Renal cortical epithelial cell (primary cell): ENCODE results near the gene TREX2. TPM values are rescaled to one million over a fixed set of nuclear protein-coding genes. Genes with fewer than 3 reads are reported as not detected.

ENCODE experiments used
- DNase-seq: peaks from one replicate; pipeline ENCODE4 v3.0.0-alpha.2; 2011; ENCODE audit warnings: low read depth
- total RNA-seq: library from RNA; depleted of rRNA; stranded (reverse); fragments of >200 nt; gene quantifications from 2 replicates; pipeline ENCODE4 v1.2.3, GENCODE V29; 2014

TREX2 gene
- total RNA-seq, 1 donor from 2014 or later = 0.50 TPM

DNA sequence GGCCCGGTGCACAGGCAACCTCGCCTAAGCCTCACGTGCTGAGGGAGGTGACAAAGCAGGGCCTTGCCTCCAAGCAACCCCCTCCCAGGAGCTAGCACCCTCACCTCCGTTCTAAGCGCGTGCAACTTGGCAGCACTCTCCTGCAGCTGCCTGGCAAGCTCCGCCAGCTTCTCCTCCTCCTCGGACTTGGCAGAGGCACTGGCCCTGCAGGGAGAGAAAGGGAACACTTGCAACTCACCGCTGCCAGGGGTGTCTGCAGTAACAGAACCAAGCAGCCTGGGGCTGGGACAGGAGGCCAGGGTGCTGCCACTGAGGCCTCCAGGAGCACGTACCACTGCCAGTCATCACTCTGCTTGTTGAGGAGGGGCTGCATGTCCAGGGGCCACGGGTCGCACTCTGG, 10.3 kb upstream of the TREX2 start:
- DNase-seq = no peak

DNA sequence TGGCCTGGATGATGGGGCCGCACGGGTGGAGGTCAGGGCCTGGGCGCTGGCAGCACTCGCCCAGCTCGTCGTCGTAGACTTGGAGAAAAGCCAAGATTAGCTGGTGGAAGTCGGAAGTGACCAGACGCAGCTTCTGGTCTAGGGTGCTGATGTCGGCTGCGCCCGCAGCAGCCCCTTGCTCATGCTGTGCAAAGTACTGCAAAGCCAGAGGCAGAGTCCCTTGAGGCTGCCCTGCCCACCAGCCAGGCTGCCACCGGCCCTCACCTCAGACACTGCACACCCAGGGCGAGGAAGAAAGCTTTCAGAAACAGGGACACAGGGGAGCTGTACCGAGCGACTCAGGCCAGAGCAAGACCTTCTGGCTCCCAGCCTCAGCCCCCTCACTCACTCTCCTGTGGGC, 9.7 kb upstream of the TREX2 start:
- no peak for DNase-seq

DNA sequence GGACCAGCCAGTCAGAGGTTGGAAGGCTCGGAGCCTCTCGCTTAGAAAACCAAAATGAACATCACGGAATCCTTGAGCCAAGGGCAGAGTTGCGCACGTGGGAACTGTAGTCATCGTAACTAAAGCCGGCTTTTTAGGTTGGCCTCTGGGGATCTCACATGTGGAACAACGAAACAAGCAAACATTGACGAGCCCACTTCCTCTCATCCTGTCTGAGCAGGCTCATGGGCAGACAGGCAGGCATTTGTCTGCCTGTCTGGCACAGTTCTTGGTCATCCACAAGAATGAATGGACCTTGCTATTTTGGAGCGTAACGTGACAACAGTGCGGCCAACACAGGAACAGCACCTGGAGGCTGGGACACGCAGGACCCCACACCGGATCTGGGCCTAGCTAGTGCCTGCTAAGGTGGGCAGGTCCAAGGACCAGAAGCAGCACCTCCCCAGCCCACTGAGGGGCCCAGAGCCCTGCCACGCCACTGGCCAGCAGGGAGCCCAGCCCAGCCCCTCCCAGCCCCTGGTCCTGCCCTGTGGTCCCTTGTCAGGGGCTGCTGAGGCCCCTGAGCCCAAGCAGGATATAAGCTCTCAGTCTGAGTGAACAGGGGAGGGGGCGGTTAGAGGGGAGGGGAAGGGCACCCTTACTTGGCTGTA, 9.2 kb upstream of the TREX2 start:
- DNase-seq = no peak

DNA sequence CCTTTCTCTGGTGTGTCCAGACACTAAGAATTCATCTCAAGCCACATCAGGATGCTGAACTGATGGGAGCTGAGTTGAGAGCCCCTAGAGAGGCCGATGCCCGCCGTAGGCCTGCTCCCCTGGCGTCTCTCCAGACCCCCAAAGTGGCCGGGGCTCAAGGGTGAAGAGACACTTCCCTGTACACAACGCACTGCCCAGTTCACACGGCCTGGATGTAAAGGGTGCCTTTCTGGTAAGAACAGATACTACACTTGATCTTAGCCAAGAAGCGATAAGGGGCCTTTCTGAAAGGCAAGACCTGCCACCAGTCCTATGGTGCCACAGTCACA, 5.1 kb upstream of the TREX2 start:
- DNase-seq = no peak

DNA sequence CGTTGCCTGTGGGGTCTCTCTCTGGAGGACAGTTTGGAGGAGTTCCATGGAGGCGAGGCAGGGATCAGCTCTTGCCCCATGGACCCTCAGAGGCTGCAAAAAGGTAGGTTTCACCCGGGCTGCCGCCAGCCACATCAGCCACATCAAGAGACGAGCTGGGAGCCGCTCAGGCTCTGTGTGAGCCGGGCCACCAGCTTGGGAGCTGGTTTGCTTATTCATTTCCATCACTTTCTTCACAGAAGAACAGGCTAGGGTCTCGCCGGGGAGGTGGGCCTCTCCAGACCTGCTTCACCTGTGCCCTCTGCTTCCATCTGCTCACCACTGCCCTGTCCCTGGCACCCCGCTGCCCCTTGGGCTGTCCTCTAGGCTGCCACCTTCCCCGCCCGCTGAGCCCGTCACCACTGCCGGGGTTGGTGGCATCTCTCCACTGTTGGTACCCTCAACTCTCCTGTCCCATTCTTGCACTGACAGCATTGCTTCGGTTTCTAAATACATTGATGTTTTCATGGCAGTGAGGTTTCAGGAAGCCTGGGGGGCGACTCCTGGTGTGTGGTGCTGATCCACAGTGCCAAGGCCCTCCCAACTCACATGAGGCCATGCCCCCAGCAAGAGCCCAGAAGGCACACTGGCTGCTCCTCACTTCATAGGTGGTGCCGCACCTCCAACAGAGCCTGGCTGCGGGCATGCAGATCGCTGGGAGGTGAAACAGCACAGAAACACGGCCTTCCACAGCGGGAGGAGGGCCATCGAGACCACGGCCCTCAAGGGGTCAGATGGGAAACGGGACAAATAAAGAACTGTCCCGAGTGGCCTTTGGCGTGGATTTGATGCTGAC, 4.5 kb upstream of the TREX2 start:
- no peak for DNase-seq

DNA sequence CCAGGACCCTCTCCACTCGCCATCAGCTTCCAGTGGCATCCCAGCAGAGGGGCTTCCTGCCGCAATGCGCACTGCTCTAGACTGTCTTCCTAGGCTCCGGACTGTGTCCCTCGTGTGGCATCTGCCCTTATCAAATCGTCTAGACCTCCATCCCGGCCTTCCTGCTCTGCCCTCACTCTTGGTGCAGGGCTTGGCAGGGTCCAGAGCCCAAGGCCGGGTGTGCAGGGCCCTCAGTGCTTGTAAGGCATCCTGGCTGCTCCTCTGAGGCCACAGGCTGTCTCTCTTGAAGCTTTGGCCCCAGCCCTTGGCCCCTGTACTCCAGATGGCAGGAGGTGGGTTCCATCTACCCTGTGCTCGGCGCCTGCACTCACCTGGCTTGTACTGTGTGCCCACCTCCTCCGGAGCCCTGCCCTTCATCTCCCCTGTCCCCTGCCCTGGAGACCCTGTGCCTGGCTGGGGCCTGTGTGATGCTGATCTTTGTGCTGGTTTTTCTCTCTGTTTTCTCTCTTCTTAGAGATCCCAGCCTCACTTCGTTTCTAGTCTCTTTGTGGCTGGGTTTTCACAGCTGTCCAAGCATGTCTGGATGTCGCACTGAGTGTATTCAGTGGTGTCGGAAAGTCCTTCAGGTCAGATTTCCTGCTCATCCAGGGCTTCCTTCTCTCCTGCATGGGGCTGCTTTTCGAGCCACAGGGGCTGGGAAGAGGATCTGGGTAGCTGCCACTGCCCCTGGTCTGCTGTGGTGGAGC, 3.7 kb upstream of the TREX2 start:
- DNase-seq = no peak

DNA sequence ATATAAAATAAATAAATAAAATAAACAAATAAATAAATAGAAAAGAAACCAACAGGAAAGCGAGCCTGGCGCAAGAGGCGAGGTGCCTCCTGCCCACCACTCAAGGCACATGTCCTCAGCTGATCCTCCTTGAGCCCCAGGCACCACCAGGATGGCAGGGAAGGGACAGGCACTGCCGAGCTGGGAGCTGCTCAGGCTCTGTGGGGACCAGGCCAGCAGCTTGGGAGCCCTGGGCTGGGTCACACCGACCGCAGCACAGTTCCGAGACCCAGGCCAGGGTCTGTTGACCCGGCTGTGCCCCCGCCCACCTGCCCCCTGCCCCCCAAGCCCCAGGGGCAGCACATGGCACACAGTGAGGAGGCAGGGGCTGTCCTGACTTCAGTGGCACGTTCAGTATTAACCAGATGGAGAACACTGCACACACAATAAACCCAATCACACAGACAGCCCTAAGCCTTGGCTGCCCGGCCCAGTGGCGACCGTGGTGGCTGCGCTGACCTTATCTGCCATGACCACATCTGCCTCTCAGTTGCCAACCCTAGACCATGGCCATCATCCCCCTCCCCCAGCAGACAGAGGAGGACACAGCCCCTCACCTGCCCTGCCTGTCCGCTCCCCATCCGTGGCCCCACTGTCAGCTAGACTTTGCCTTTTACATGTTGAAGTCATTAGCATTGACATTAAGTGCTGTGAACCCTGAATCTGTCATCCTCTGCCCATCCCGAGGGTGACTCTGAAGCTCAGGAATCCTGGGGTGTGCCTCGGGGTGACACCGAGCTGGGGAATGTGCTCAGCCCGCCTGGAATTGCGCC, 2.9 kb upstream of the TREX2 start:
- no peak for DNase-seq

DNA sequence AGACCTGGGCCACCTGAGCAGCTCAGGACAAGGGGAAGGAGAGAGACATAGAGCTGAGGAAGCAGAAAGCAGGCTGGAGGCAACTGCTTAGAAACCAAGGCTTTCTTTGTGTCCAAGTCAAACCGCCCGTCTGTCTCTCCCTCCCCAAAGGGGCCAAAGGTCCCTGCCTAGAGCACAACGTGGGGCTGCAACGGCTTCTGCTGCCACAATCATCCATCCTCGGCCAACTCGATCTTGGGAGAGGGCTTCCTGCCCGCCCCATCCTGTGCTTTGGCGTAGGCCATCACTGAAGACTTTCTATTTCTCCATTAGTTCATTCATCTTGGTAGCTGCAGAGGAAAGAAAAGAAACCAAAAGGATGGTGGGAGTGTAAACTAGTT, 1.7 kb upstream of the TREX2 start:
- DNase-seq = no peak

DNA sequence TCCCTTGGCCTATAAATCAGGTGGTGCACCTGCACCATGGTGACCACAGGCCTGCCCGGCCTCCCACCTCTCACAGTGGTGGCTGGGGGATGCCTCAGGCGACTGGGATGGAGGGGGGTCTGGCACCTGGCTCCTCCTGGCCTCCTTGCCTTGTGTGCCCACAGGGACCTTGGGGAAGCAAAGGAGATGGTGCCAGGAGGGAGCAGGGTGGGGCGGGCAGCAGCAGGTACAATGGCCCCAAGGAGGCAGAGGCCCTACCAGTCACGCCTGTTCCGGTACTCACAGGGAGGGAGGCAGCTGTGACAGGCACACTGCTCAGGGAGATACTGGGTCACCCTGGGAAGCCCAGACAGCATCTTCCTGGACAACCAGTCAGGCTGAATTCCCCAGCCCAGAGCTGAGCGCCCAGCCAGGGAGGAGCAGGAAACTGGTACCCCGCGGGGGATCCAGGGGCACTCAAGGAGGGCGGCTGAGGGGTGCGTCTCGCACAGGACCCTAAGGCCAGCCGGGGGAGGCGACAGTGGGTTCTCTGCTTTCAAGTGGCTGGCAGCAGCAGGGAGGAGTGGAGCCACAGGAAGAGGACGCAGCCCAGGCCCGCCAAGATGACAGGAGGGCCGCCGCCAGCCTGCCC, 1.2 kb upstream of the TREX2 start:
- DNase-seq = no peak

DNA sequence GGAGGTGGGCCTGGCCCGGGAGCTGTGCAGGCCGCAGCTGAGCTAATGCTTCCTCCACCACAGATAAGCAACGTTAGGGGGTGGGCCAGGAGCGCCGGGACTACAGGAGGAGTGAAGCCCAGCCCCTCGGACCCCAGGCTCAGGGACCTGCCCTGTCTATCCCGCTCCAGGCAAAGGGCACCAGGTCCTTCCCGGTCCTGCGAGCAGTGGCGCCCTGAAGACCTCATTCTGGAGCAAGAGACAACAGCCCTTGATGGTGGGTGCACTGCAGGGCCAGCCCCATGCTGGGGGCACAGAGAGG, 730 bp upstream of the TREX2 start:
- no peak for DNase-seq

DNA sequence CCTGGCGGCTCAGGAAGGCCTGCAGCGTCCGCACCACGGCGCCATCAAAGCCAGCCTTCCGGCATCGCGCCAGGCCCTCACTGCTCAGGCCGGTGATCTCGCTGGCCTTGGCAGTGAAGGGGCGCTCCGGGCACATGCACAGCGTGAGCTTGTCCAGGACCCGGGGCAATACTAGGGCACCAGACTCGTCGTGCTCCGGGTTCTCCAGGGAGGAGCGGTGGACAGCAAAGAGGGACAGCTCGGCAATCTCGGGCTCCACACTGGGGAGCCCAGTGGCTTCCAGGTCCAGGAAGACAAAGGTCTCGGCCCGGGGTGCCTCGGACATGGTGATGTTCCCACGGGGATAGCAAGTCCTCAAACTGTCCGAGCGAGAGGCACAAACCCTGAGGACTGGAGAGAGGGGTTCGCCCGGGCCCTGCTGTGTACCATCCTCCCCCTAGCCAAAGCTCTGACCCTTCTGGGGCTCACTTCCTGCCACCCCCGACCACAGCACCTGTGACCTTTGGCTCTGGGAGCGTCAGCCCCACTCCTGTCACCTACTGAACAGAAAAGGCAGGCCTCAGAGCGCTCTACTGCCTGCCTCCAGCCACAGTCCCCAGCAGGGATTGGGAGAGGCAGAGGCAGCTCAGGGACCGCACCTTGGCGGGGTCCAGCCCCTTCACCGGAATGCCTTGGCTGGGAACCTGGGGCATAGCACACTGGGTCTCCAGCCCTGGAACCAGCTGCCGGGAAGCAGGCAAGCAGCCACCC, 575 bp downstream of the TREX2 start:
- DNase-seq = no peak

DNA sequence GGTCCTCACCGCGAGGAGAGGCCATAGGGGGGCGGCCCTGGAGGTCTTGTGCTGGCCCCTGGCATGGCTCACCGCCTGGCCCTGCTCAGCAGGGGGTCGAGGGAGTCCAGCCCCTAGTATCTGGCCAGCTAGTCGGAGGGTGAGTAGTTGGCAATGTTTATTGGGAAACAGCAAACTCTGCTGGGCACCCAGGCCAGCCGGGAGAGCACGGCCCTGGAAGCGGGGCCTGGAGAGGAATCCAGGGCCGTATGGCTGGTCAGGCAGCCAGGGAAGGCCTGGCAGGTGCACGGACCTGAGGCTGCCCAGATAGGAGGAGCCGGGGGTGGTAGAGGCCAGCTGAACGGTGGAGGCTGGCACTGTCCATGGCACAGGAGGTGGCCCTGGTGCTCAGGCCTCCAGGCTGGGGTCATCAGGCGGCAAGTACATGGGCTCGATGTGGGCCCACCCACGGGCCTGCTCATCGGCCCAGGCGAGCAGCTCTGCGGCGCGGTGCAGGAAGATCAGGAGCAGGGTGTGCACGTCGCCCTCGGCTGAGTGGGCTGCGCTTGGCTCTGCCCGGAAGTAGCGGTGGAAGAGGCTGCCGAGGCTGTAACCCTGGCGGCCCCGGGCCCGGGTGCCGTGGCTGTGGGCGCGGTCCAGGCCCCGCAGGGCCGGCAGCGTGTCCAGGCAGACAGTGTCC, 1.4 kb downstream of the TREX2 start:
- DNase-seq = no peak

DNA sequence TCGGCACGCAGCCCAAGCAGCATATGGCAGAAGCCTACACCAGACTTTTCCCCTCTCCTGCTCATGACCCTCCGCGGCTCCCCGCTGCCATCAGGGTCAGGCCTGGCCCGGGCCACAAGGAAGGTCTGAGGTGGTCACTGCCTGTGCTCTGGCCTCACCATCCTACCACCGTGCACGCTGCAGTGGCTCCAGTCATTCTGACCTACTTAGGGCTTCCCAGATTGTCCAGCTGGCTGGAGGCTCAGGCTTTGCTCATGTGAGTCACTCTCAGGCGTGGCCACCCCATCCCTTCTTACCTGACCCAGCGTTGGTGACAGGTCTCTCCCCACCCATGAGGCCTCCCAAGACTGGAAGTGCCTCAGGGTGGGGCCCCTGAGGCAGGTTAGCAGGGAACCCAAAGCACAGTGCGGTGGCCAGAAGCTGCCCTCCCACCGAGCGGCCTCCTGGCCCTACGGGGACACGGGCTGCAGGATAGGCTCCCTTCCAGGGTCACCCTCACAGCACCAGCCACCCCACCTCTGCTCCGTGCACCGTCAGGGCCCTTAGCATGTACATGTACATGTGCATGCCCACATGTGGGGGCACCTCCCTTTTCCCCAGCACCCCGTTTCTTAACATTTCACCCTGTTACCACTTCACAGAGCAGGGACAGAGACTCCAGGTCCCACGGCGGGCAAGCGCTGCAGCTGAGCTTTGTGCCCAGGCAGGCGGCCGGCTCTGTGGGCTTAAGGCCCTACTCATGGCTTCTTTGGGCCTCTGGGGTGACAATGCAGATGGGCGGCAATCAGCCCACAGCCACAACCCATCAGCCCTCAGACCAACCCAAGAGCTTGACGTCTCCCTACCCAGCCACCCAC, 2.2 kb downstream of the TREX2 start:
- no peak for DNase-seq

DNA sequence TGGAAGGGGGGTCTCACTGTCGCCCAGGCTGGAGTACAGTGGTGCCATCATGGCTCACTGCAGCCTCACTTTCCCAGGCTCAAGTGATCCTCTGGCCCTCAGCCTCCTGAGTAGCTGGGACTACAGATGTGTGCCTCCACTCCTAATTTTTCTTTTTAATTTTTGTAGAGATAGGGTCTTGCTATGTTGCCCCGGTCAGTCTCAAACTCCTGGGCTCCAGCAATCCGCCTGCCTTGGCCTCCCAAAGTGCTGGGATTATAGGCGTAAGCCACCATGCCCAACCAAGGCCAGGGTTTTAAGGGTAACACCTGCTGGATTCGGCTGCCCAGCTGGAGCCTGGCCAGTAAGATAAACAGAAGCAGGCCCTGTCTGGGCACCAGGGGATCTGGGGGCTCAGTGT, 3.4 kb downstream of the TREX2 start:
- no peak for DNase-seq

DNA sequence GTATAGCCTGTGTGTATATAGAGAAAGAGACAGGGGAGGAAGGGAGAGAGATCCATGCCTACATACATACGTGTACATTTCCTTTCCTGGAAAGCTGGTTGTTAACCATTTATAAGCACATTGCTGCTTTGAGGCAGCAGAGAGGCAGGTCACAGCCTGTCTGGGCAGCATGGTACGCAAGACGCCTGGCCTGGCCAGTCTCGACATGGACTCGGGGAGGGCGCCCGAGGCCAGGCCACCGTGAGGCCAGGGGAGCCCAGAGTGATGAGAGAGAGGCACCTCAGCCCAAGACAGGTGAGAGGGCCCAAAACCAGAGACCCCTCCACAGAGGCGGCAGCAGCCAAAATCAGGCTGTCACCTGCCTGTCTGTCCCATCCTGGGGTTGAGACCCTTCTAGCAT, 3.9 kb downstream of the TREX2 start:
- no peak for DNase-seq

DNA sequence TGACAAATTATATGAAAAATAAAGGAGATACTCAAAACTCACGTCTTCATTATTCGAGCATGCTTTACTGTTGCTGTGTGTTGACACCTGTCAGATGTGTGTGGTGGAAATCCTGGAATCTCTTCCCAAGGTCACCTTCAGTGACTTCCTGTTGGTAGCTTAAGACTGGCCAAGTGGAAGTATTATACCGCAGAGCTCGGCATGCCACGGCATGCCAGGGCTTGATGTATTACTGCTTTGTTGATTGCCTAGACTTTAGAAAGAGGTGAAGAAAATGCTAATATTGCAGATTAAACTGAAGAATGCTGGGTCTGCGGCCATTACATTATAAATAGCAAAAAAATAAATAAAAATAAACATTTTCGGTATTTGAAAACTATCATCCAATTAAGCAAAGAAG, 4.6 kb downstream of the TREX2 start:
- DNase-seq = no peak

DNA sequence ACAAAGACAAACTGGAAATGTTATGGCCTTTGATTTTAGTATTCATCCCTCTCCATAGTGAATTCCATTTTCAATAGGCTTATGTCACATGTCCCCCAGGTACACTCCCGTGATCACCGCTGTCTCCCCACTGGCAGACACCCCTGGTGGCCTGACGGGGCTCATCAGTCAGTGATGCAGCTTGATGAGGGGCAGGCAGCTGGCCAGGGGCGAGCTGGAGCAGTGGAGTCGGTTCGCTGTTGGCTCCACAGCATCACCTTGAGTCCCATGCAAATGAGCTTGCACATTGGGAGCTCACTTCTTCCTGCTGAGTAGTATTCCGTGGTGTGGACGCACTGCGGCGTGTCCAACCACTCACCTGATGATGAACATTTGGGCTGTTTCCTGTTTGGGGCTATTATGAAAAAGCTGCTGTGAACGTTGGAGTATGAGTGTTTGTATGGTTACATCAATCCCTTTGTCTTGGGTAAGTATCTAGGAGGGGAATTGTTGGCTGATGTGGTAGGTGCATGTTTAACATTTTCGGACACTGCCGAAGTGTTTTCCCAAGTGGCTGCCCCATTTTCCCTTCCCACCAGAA, 5.2 kb downstream of the TREX2 start:
- no peak for DNase-seq

DNA sequence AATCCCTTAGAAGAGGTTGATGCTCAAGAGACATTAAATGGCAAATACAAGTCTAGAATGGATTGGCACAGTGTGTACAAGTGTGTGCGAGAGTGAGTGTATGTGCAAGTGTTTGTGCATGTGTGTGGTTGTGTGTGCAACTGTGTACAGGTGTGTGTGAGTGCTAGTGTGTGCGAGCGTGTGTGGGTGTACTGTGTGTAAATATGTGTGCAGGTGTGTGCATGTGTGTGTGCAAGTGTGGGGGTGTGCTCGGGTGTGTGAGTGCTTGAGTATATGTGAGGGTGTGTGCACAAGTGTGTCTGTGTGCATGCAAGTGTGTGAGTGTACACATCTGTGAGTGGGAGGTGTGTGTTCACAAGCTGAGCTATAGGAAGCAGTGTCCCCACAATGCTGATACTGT, 5.9 kb downstream of the TREX2 start:
- DNase-seq = no peak

DNA sequence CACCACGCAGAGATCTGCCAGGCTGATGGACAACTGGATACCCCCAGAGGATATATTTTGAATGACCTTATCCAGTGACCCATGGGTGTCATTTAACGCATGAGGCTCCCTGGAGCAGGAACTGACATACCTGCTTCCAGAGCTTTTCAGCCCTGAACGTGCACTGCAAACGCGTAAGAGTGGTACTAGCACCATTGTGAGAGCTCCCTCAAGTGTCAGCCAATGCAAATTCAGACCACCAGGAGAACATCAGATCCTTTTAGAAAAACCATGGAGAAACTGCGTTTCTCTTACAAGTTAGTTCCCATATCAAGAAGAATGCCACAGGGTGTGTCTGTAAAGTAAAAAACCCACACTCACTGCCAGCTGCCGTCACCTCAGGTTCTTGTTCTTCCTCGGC, 7.3 kb downstream of the TREX2 start:
- DNase-seq = peak; percentile 39
